ENCODE results near the gene TRAPPC1. TPM values are rescaled to one million over a fixed set of nuclear protein-coding genes. Genes with fewer than 3 reads are reported as not detected.

Gene TRAPPC1
- total and polyA plus RNA-seq, 7 experiments from 2014 or later, result 71.4 to 235 (median 115) TPM

DNA sequence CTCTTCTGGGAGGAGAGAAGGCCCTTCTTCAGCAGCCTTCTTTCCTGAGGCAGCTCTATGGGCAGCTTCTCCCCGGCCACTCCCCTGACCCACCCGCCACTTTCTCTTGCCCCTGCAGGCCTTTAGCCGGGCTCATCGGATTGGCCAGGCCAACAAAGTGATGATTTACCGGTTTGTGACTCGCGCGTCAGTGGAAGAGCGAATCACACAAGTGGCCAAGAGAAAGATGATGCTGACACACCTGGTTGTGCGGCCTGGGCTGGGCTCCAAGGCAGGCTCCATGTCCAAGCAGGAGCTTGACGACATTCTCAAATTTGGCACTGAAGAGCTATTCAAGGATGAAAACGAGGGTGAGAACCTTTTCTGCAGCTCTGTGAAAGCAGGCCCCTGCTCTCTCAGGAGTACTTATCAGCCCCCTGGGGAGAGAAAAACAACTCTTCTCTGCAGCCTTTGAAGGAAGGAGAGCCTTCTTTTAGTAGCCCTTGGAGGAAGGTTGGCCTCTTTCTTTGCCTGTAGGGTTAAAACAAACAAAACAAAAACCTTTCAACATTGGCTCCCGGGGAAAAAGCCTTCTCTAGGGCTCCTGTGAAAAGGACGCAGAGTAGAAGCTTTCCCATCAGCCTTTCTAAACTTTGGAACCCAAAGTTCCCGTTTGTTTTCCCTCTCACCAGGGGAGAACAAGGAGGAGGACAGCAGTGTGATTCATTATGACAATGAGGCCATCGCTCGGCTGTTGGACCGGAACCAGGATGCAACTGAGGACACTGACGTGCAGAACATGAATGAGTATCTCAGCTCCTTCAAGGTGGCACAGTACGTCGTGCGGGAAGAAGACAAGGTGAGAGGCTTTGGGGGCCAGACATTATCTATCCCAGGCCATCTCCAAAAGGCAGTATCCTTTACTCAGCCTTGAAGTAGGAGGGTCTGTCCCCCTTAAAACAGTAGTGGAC is 28.3 kb downstream of the TRAPPC1 start:
- intact Hi-C loops (cut with micrococcal nuclease), result no loop called here
- H3K4me1 Mint-ChIP-seq, result peaks cover 0 to 10% (median 0%) of the 10 kb centered on the region in 7 donors
- Histone ChIP-seq H3K9me3 (ENCODE audit: control insufficient read depth in 2 of 3, low read length in 3 of 3) (no peaks in the 10 kb centered on the region), H3K36me3 (ENCODE audit: control insufficient read depth in 2 of 3, insufficient read depth in 3 of 3, low read length in 3 of 3) (peaks cover 55 to 99% (median 74%) of the 10 kb centered on the region in 3 experiments), H3K4me3 (ENCODE audit: low read length) (no peak overlapping the region), H3K27me3 (ENCODE audit: control insufficient read depth in 2 of 2, insufficient read depth in 2 of 2, low read length in 2 of 2) (no peaks in the 10 kb centered on the region), H3K4me1 (ENCODE audit: control insufficient read depth in 2 of 2, insufficient read depth in 2 of 2, low read length in 2 of 2) (no peaks in the 10 kb centered on the region), H3K27ac (ENCODE audit: low read depth, low read length) (no peak overlapping the region)
- H3K36me3 Mint-ChIP-seq, result peaks cover 34 to 80% (median 52%) of the 10 kb centered on the region in 5 donors
- ATAC-seq (no peak), DNase-seq (no peak)
- H3K4me3 Mint-ChIP-seq, result no peak overlapping the region
- H3K27ac Mint-ChIP-seq, result peak overlapping the region in 8 of 9 donors; percentile 5 to 90 (median 56)
- POLR2A ChIA-PET, result interaction anchor here (1.0 to 1.2 kb wide), 4 partner anchors 9 to 29 kb away, joined by 3 to 9 read pairs (median 4); partner anchors contain the start of genes CNTROB and RNF227
- no peaks in the 10 kb centered on the region for H3K27me3 Mint-ChIP-seq
- H3K9me3 Mint-ChIP-seq, result no peaks in the 10 kb centered on the region
- CTCF ChIA-PET, result interaction anchor here (0.9 kb wide), 1 partner anchor 47 kb away, joined by 3 read pairs; no protein-coding TSS in a partner anchor

DNA sequence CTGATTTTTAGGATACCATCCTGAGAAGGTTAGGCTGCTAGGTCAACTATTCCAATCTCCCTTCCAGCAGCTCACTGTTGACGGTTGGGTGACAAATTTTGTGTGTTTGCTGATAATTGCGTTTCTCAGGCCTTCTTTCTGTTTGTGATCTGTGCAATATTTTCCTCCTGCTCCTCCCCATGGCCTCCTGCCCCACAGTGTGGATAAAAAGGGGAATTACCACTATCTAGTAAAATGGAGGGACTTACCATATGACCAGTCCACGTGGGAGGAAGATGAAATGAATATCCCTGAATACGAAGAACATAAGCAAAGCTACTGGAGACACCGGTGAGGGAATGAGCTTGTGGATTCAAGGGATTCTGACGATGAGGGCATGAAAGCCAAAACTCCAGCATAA is 34.0 kb downstream of the TRAPPC1 start:
- peak in 4 of 9 donors; percentile 33 to 42 (median 36) for DNase-seq
- Mint-ChIP-seq H3K27me3 (no peaks in the 10 kb centered on the region), H3K4me3 (no peak overlapping the region), H3K4me1 (peaks cover 8 to 27% (median 15%) of the 10 kb centered on the region in 7 donors), H3K36me3 (peaks cover 30 to 80% (median 57%) of the 10 kb centered on the region in 5 donors), H3K9me3 (no peaks in the 10 kb centered on the region), H3K27ac (peak overlapping the region in 8 of 9 donors; percentile 0 to 92 (median 78))
- Histone ChIP-seq H3K4me3 (ENCODE audit: low read length) (no peak overlapping the region), H3K27ac (ENCODE audit: low read depth, low read length) (no peak overlapping the region), H3K4me1 (ENCODE audit: control insufficient read depth in 2 of 2, insufficient read depth in 2 of 2, low read length in 2 of 2) (no peaks in the 10 kb centered on the region), H3K9me3 (ENCODE audit: control insufficient read depth in 2 of 3, low read length in 3 of 3) (no peaks in the 10 kb centered on the region), H3K27me3 (ENCODE audit: control insufficient read depth in 2 of 2, insufficient read depth in 2 of 2, low read length in 2 of 2) (no peaks in the 10 kb centered on the region), H3K36me3 (ENCODE audit: control insufficient read depth in 2 of 3, insufficient read depth in 3 of 3, low read length in 3 of 3) (peaks cover 59 to 93% (median 62%) of the 10 kb centered on the region in 3 experiments)
- ChIA-PET POLR2A (interaction anchor here (0.9 to 1.1 kb wide), 3 partner anchors 14 to 34 kb away, joined by 3 to 4 read pairs (median 4); no protein-coding TSS in a partner anchor), CTCF (interaction anchor here (0.7 to 3.1 kb wide), 6 partner anchors 9 to 99 kb away, joined by 3 to 10 read pairs (median 4); partner anchors contain the start of gene CHD3)
- intact Hi-C loops (cut with micrococcal nuclease), result loop anchor here (1.0 to 2.0 kb wide), 3 partner anchors 15 to 35 kb away; no protein-coding TSS in a partner anchor
- ATAC-seq, result peak; percentile 75

GRCh38 chr17:7897090-7897489 is 34.7 kb downstream of the TRAPPC1 start:
- Mint-ChIP-seq H3K4me3 (no peak overlapping the region), H3K27me3 (no peaks in the 10 kb centered on the region), H3K36me3 (peaks cover 30 to 76% (median 54%) of the 10 kb centered on the region in 5 donors), H3K9me3 (no peaks in the 10 kb centered on the region), H3K27ac (peak overlapping the region in 7 of 9 donors; percentile 0 to 92 (median 77)), H3K4me1 (peaks cover 8 to 27% (median 16%) of the 10 kb centered on the region in 7 donors)
- no peak overlapping the region for H3K4me3 ChIP-seq (ENCODE audit: low read length)
- H3K27ac ChIP-seq (ENCODE audit: low read depth, low read length), result no peak overlapping the region
- DNase-seq (no peak), ATAC-seq (no peak)
- H3K4me1 ChIP-seq (ENCODE audit: control insufficient read depth in 2 of 2, insufficient read depth in 2 of 2, low read length in 2 of 2), result no peaks in the 10 kb centered on the region
- ChIA-PET CTCF (interaction anchor here (0.6 to 3.1 kb wide), 4 partner anchors 31 to 93 kb away, joined by 3 to 10 read pairs (median 4); no protein-coding TSS in a partner anchor), POLR2A (interaction anchor here (0.9 to 1.1 kb wide), 3 partner anchors 11 to 34 kb away, joined by 3 to 4 read pairs (median 4); no protein-coding TSS in a partner anchor)
- H3K27me3 ChIP-seq (ENCODE audit: control insufficient read depth in 2 of 2, insufficient read depth in 2 of 2, low read length in 2 of 2), result no peaks in the 10 kb centered on the region
- peaks cover 59 to 92% (median 61%) of the 10 kb centered on the region in 3 experiments for H3K36me3 ChIP-seq (ENCODE audit: control insufficient read depth in 2 of 3, insufficient read depth in 3 of 3, low read length in 3 of 3)
- no peaks in the 10 kb centered on the region for H3K9me3 ChIP-seq (ENCODE audit: control insufficient read depth in 2 of 3, low read length in 3 of 3)
- intact Hi-C loops (cut with micrococcal nuclease), result loop anchor here (1.0 kb wide), 2 partner anchors 34 to 35 kb away; no protein-coding TSS in a partner anchor

DNA sequence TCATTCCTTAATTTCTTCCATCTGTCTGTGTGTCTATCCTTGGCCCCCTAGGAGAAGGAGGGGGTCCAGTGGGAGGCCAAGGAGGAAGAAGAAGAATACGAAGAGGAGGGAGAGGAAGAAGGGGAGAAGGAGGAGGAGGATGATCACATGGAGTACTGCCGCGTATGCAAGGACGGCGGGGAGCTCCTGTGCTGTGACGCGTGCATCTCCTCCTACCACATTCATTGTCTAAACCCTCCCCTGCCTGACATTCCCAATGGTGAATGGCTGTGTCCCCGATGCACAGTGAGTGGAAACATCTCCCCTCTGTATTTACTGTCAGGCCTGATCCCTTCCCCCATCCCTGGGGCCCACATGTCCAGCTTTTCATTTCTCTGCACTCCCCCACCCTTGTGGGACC is 36.9 kb downstream of the TRAPPC1 start:
- H3K36me3 ChIP-seq (ENCODE audit: control insufficient read depth in 2 of 3, insufficient read depth in 3 of 3, low read length in 3 of 3), result peaks cover 54 to 93% (median 60%) of the 10 kb centered on the region in 3 experiments
- no peaks in the 10 kb centered on the region for H3K27me3 Mint-ChIP-seq
- H3K27ac ChIP-seq (ENCODE audit: low read depth, low read length), result peak overlapping the region; percentile 2
- H3K27ac Mint-ChIP-seq, result peak overlapping the region in 7 of 9 donors; percentile 42 to 86 (median 70)
- peaks cover 0 to 1% of the 10 kb centered on the region in 2 donors for H3K4me1 ChIP-seq (ENCODE audit: control insufficient read depth in 2 of 2, insufficient read depth in 2 of 2, low read length in 2 of 2)
- H3K4me3 Mint-ChIP-seq, result peak overlapping the region in 1 of 10 donors; percentile 10
- ChIA-PET CTCF (interaction anchor here (1.1 to 3.1 kb wide), 3 partner anchors 32 to 95 kb away, joined by 3 to 10 read pairs (median 7); no protein-coding TSS in a partner anchor), POLR2A (interaction anchor here (1.3 kb wide), 2 partner anchors 18 to 28 kb away, joined by 4 to 6 read pairs; no protein-coding TSS in a partner anchor)
- intact Hi-C loops (cut with micrococcal nuclease), result loop anchor here in 1 of 2 donors (1.0 kb wide), 1 partner anchor 8 kb away; no protein-coding TSS in a partner anchor
- no peak overlapping the region for H3K4me3 ChIP-seq (ENCODE audit: low read length)
- ATAC-seq (no peak), DNase-seq (no peak)
- H3K9me3 ChIP-seq (ENCODE audit: control insufficient read depth in 2 of 3, low read length in 3 of 3), result no peaks in the 10 kb centered on the region
- no peaks in the 10 kb centered on the region for H3K9me3 Mint-ChIP-seq
- H3K4me1 Mint-ChIP-seq, result peaks cover 8 to 33% (median 25%) of the 10 kb centered on the region in 7 donors
- peaks cover 25 to 68% (median 52%) of the 10 kb centered on the region in 5 donors for H3K36me3 Mint-ChIP-seq
- H3K27me3 ChIP-seq (ENCODE audit: control insufficient read depth in 2 of 2, insufficient read depth in 2 of 2, low read length in 2 of 2), result no peaks in the 10 kb centered on the region

DNA sequence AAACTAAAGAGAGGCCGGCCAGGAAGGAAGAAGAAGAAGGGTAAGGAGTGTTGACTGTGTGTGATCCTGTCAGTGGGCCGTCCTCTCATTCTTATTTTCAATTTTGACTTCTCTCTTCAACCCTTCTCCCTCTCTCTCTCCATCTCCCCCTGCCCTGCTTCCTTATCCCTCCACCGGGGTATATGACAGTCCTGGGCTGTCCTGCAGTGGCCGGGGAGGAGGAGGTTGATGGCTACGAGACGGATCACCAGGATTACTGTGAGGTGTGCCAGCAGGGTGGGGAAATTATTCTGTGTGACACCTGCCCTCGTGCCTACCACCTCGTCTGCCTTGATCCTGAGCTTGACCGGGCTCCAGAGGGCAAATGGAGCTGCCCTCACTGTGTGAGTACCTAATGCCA is 37.5 kb downstream of the TRAPPC1 start:
- Histone ChIP-seq H3K9me3 (ENCODE audit: control insufficient read depth in 2 of 3, low read length in 3 of 3) (no peaks in the 10 kb centered on the region), H3K27ac (ENCODE audit: low read depth, low read length) (no peak overlapping the region), H3K4me1 (ENCODE audit: control insufficient read depth in 2 of 2, insufficient read depth in 2 of 2, low read length in 2 of 2) (peaks cover 3 to 8% of the 10 kb centered on the region in 2 donors), H3K36me3 (ENCODE audit: control insufficient read depth in 2 of 3, insufficient read depth in 3 of 3, low read length in 3 of 3) (peaks cover 48 to 92% (median 60%) of the 10 kb centered on the region in 3 experiments), H3K4me3 (ENCODE audit: low read length) (no peak overlapping the region), H3K27me3 (ENCODE audit: control insufficient read depth in 2 of 2, insufficient read depth in 2 of 2, low read length in 2 of 2) (no peaks in the 10 kb centered on the region)
- peaks cover 20 to 61% (median 47%) of the 10 kb centered on the region in 5 donors for H3K36me3 Mint-ChIP-seq
- H3K27me3 Mint-ChIP-seq, result no peaks in the 10 kb centered on the region
- no peak for ATAC-seq
- peaks cover 8 to 33% (median 25%) of the 10 kb centered on the region in 7 donors for H3K4me1 Mint-ChIP-seq
- POLR2A ChIA-PET, result interaction anchor here (1.3 kb wide), 1 partner anchor 28 kb away, joined by 6 read pairs; no protein-coding TSS in a partner anchor
- CTCF ChIA-PET, result interaction anchor here (0.8 to 1.7 kb wide), 3 partner anchors 31 to 96 kb away, joined by 3 to 7 read pairs (median 3); no protein-coding TSS in a partner anchor
- H3K4me3 Mint-ChIP-seq, result no peak overlapping the region
- intact Hi-C loops (cut with micrococcal nuclease), result no loop called here
- no peak for DNase-seq
- no peaks in the 10 kb centered on the region for H3K9me3 Mint-ChIP-seq
- peak overlapping the region in 6 of 9 donors; percentile 42 to 86 (median 66) for H3K27ac Mint-ChIP-seq
